GM23338 (cell line): ENCODE measurements around the gene ZC3H13. TPM values are rescaled to one million over a fixed set of nuclear protein-coding genes. Genes with fewer than 3 reads are reported as not detected.

Experiments used
- ATAC-seq: fragments of 200-7000 bp; cut with Tn5 transposase; 3 replicates; pipeline ENCODE4 v1.9.1; 2020
- DNase-seq: peaks from one replicate; pipeline ENCODE4 v3.0.0-alpha.2; 2015; ENCODE audit warnings: low spot score
- H2AFZ ChIP-seq: fragments of 200-600 bp; sonication (generic); 2 replicates; pipeline ENCODE4 v1.8.0; 2016; ENCODE audit warnings: antibody characterized with exemption, mild to moderate bottlenecking, moderate library complexity
- H3F3A ChIP-seq: fragments of 200-600 bp; sonication (generic); replicated peaks from 2 replicates; pipeline ENCODE4 v1.8.0; 2017; ENCODE audit warnings: antibody characterized with exemption, mixed run types, low read depth
- H3K27ac ChIP-seq: fragments of 200-600 bp; sonication (generic); 2 replicates; pipeline ENCODE4 v1.6.1; 2016; ENCODE audit warnings: low read depth
- H3K27me3 ChIP-seq: fragments of 200-600 bp; sonication (generic); 2 replicates; pipeline ENCODE4 v1.8.0; 2016; ENCODE audit warnings: mild to moderate bottlenecking, mixed run types, moderate library complexity; ENCODE audit not compliant: insufficient read depth
- H3K36me3 ChIP-seq: fragments of 200-600 bp; sonication (generic); 2 replicates; pipeline ENCODE4 v1.8.0; 2016; ENCODE audit warnings: mild to moderate bottlenecking; ENCODE audit not compliant: insufficient read depth
- H3K4me1 ChIP-seq: fragments of 200-600 bp; sonication (generic); 2 replicates; pipeline ENCODE4 v1.8.0; 2016; ENCODE audit warnings: mild to moderate bottlenecking, moderate library complexity; ENCODE audit not compliant: insufficient read depth
- H3K4me2 ChIP-seq: fragments of 200-600 bp; sonication (generic); 2 replicates; pipeline ENCODE4 v1.7.1; 2017; ENCODE audit warnings: mixed run types
- H3K4me3 ChIP-seq: fragments of 200-600 bp; sonication (generic); 2 replicates; pipeline ENCODE4 v1.6.1; 2016; ENCODE audit warnings: mixed run types
- H3K79me2 ChIP-seq: fragments of 200-600 bp; sonication (generic); replicated peaks from 2 replicates; pipeline ENCODE4 v1.8.0; 2017; ENCODE audit warnings: mild to moderate bottlenecking; ENCODE audit not compliant: insufficient read depth
- H3K9me2 ChIP-seq: fragments of 200-600 bp; sonication (generic); 2 replicates; pipeline ENCODE4 v1.8.0; 2017; ENCODE audit not compliant: insufficient read depth
- H4K20me1 ChIP-seq: fragments of 200-600 bp; sonication (generic); replicated peaks from 2 replicates; pipeline ENCODE4 v1.8.0; 2017; ENCODE audit warnings: mild to moderate bottlenecking; ENCODE audit not compliant: insufficient read depth
- H3K27ac Mint-ChIP-seq: 2 replicates; pipeline ENCODE4 v1.8.0; 2020; ENCODE audit warnings: inconsistent platforms, mild to moderate bottlenecking, moderate library complexity, mixed read lengths
- H3K27me3 Mint-ChIP-seq: 3 replicates; pipeline ENCODE4 v1.8.0; 2022; ENCODE audit warnings: low read depth, mild to moderate bottlenecking, moderate library complexity, mixed read lengths, inconsistent platforms; ENCODE audit not compliant: insufficient read depth, poor library complexity
- H3K36me3 Mint-ChIP-seq: 3 replicates; pipeline ENCODE4 v1.8.0; 2021; ENCODE audit warnings: low read depth, mild to moderate bottlenecking, inconsistent platforms, moderate library complexity, mixed read lengths
- H3K4me1 Mint-ChIP-seq: 3 replicates; pipeline ENCODE4 v1.8.0; 2020; ENCODE audit warnings: mild to moderate bottlenecking, inconsistent platforms, mixed read lengths
- H3K4me3 Mint-ChIP-seq: 3 replicates; pipeline ENCODE4 v1.8.0; 2021; ENCODE audit warnings: moderate library complexity, mild to moderate bottlenecking, inconsistent platforms, mixed read lengths
- H3K9me3 Mint-ChIP-seq: 3 replicates; pipeline ENCODE4 v1.8.0; 2020; ENCODE audit warnings: moderate library complexity, mild to moderate bottlenecking, inconsistent platforms, mixed read lengths
- CREB1 ChIP-seq: fragments of 250-450 bp; sonication (Bioruptor Pico); IDR thresholded peaks from 2 replicates; pipeline ENCODE4 v1.5.0; 2020; ENCODE audit warnings: low read depth, mild to moderate bottlenecking, moderate library complexity
- CTCF ChIP-seq, 2 experiments: fragments of 200-600 bp in 1 of 2; sonication (generic) in 1 of 2; conservative IDR thresholded peaks; 2 replicates each; pipeline versions ENCODE4 v1.5.1 to v1.6.1; 2016 to 2017; ENCODE audit warnings: antibody characterized with exemption in 2 of 2, low read depth in 2 of 2, mild to moderate bottlenecking in 2 of 2, moderate library complexity in 1 of 2
- ETS1 ChIP-seq: IDR thresholded peaks from 2 replicates; pipeline ENCODE4 v1.6.1; 2016; ENCODE audit warnings: antibody characterized with exemption
- EZH2 ChIP-seq: fragments of 200-600 bp; sonication (generic); IDR thresholded peaks from one replicate; pipeline ENCODE4 v1.8.0; 2017; ENCODE audit warnings: antibody characterized with exemption, mild to moderate bottlenecking, low read depth; ENCODE audit not compliant: unreplicated experiment
- EZH2phosphoT487 ChIP-seq: fragments of 200-600 bp; sonication (generic); IDR thresholded peaks from one replicate; pipeline ENCODE4 v1.8.1; 2018; ENCODE audit warnings: antibody characterized with exemption; ENCODE audit not compliant: unreplicated experiment
- JUNB ChIP-seq: IDR thresholded peaks from one replicate; pipeline ENCODE4 v1.6.1; 2016; ENCODE audit warnings: antibody characterized with exemption; ENCODE audit not compliant: unreplicated experiment
- POLR2AphosphoS5 ChIP-seq: IDR thresholded peaks from 2 replicates; pipeline ENCODE4 v1.6.1; 2016; ENCODE audit warnings: antibody characterized with exemption, low read depth
- REST ChIP-seq: IDR thresholded peaks from one replicate; pipeline ENCODE4 v1.6.1; 2018; ENCODE audit warnings: antibody characterized with exemption; ENCODE audit not compliant: unreplicated experiment
- STAT1 ChIP-seq: IDR thresholded peaks from one replicate; pipeline ENCODE4 v1.6.1; 2016; ENCODE audit warnings: antibody characterized with exemption; ENCODE audit not compliant: unreplicated experiment
- ZNF331 ChIP-seq: fragments of 250-450 bp; sonication (Bioruptor Pico); IDR thresholded peaks from 2 replicates; pipeline ENCODE4 v1.5.0; 2020; ENCODE audit warnings: low read depth, mild to moderate bottlenecking, moderate library complexity
- polyA plus RNA-seq: library from polyadenylated mRNA; unstranded; fragments of >200 nt; fragmentation: Nextera tagmentation; extraction: Ambion mirVana; gene quantifications from 2 replicates; pipeline ENCODE4 v1.2.1, GENCODE V29; 2016
- total RNA-seq: library from RNA; depleted of rRNA; stranded (reverse); fragments of >200 nt; shearing (Covaris generic); gene quantifications from 2 replicates; pipeline ENCODE4 v1.2.3, GENCODE V29; 2014

ZC3H13 gene
- total and polyA plus RNA-seq, 2 experiments from 2014 or later = 39.6 to 125 TPM

- Histone ChIP-seq H3K27me3 (no peaks in the 10 kb centered on the region), H4K20me1 (no peaks in the 10 kb centered on the region), H3K4me3 (no peak overlapping the region), H3K4me1 (no peaks in the 10 kb centered on the region), H3K4me2 (no peak overlapping the region), H3K36me3 (peaks cover 12% of the 10 kb centered on the region; the same call in 1 of the 2 replicates), H3F3A (no peaks in the 10 kb centered on the region), H2AFZ (no peak overlapping the region), H3K9me2 (no peaks in the 10 kb centered on the region), H3K79me2 (no peaks in the 10 kb centered on the region), H3K27ac (no peak overlapping the region)
- H3K27me3 Mint-ChIP-seq = no peaks in the 10 kb centered on the region
- H3K4me3 Mint-ChIP-seq = no peak overlapping the region
- peaks cover 24% of the 10 kb centered on the region for H3K36me3 Mint-ChIP-seq
- TF ChIP-seq POLR2AphosphoS5 (no peak), EZH2phosphoT487 (no peak), JUNB (no peak), CREB1 (no peak), STAT1 (no peak), CTCF (conservative IDR thresholded peaks at IDR 0.05; ENCODE audit: low read depth in 2 of 2) (peak; percentile 47 to 55)
- DNase-seq = peak; percentile 49
- H3K9me3 Mint-ChIP-seq = no peaks in the 10 kb centered on the region
- H3K27ac Mint-ChIP-seq = no peak overlapping the region
- ATAC-seq = no peak; the same call in 2 of the 3 replicates
- H3K4me1 Mint-ChIP-seq = no peaks in the 10 kb centered on the region
Observed at GRCh38 chr13:46010148-46010547, 42.4 kb downstream of the ZC3H13 start.

GRCh38 chr13:46008631-46009030 lies 43.9 kb downstream of the ZC3H13 start:
- no peaks in the 10 kb centered on the region for H3K79me2 ChIP-seq
- H3F3A ChIP-seq = no peaks in the 10 kb centered on the region
- Mint-ChIP-seq H3K36me3 (peaks cover 25% of the 10 kb centered on the region), H3K4me3 (no peak overlapping the region), H3K27me3 (no peaks in the 10 kb centered on the region), H3K27ac (no peak overlapping the region), H3K4me1 (no peaks in the 10 kb centered on the region), H3K9me3 (no peaks in the 10 kb centered on the region)
- no peak for DNase-seq
- no peaks in the 10 kb centered on the region for H3K4me1 ChIP-seq
- H3K36me3 ChIP-seq = peaks cover 11% of the 10 kb centered on the region; the same call in 1 of the 2 replicates
- ATAC-seq = no peak
- H2AFZ ChIP-seq = no peak overlapping the region
- H3K9me2 ChIP-seq = no peaks in the 10 kb centered on the region
- no peak overlapping the region for H3K4me2 ChIP-seq
- no peaks in the 10 kb centered on the region for H3K27me3 ChIP-seq
- H4K20me1 ChIP-seq = no peaks in the 10 kb centered on the region
- H3K27ac ChIP-seq = no peak overlapping the region
- no peak overlapping the region for H3K4me3 ChIP-seq
- no peak for TF ChIP-seq EZH2phosphoT487
- TF ChIP-seq EZH2 = no peak
- no peak for TF ChIP-seq ZNF331 (CRISPR knock-in tag)
- no peak for TF ChIP-seq ETS1
- no peak for TF ChIP-seq REST
